Stomach (tissue), 9 donors: ENCODE measurements around the gene TCAIM. TPM values are rescaled to one million over a fixed set of nuclear protein-coding genes. Genes with fewer than 3 reads are reported as not detected.

ENCODE experiments used
- DNase-seq, 2 donors: peaks; one replicate each; pipeline versions ENCODE4 v3.0.0 to v3.0.0-alpha.2; 2013 to 2019
- H3K27ac ChIP-seq, 5 donors: fragments of 200-600 bp in 4 of 5; sonication (generic) in 4 of 5; one replicate each; pipeline ENCODE4 v1.5.1; 2013 to 2019; ENCODE audit warnings: mild to moderate bottlenecking in 1 of 5, moderate library complexity in 1 of 5
- H3K27me3 ChIP-seq, 3 donors: fragments of 200-600 bp; sonication (generic); one replicate each; pipeline ENCODE4 v1.5.1; 2017 to 2019; ENCODE audit warnings: mixed run types in 1 of 3
- H3K36me3 ChIP-seq, 4 donors: fragments of 200-600 bp; sonication (generic); 1 replicate in 3 of 4; 2 replicates in 1 of 4; pipeline ENCODE4 v1.5.1; 2016 to 2019
- H3K4me1 ChIP-seq, 4 donors: fragments of 200-600 bp; sonication (generic); one replicate each; pipeline ENCODE4 v1.5.1; 2016 to 2019
- H3K4me3 ChIP-seq, 4 donors: fragments of 200-600 bp; sonication (generic) in 3 of 4; one replicate each; pipeline ENCODE4 v1.5.1; 2016 to 2019; ENCODE audit warnings: mild to moderate bottlenecking in 1 of 4
- H3K9me3 ChIP-seq, 4 donors: fragments of 200-600 bp; sonication (generic); one replicate each; pipeline ENCODE4 v1.5.1; 2016 to 2019
- EP300 ChIP-seq: sonication (generic); formaldehyde crosslinking; IDR thresholded peaks from one replicate; pipeline ENCODE4 v1.6.1; 2017; ENCODE audit warnings: antibody characterized with exemption
- POLR2A ChIP-seq, 4 donors: fragments of 450-650 bp; IDR thresholded peaks; one replicate each; pipeline ENCODE4 v1.6.1; 2016; ENCODE audit warnings: antibody characterized with exemption in 4 of 4, control low read depth in 2 of 4, mild to moderate bottlenecking in 1 of 4, moderate library complexity in 1 of 4
- POLR2AphosphoS5 ChIP-seq, 3 donors: sonication (generic); formaldehyde crosslinking; IDR thresholded peaks; one replicate each; pipeline ENCODE4 v1.6.1; 2016; ENCODE audit warnings: antibody characterized with exemption in 3 of 3
- WGBS, 5 donors: extraction: QIAGEN DNeasy Blood & Tissue Kit in 3 of 5; methylation state at CpG; one replicate each; pipeline versions ENCODE4 v1.1.5 to v1.1.7; 2013 to 2018; 5-methylcytosine and 5-hydroxymethylcytosine counted together
- intact Hi-C: fragments of 100-400 bp; cut with DNase I; formaldehyde crosslinking; loops from one replicate; pipeline ENCODE4 v1.15.1; 2023; ENCODE audit warnings: low total_unique reads
- polyA plus RNA-seq, 3 donors: library from polyadenylated mRNA; stranded (reverse); fragments of 200-250 nt; gene quantifications; one replicate each; pipeline ENCODE4 v1.2.3, GENCODE V29; 2013
- total RNA-seq, 5 donors: library from RNA; depleted of rRNA; stranded (reverse); fragments of >200 nt; gene quantifications; one replicate each; pipeline versions ENCODE4 v1.1.0 to v1.2.3, GENCODE V29; 2014 to 2016
- TF ChIP-seq, protein P1 (sequence below), 7 experiments: fragments of 450-650 bp in 4 of 7; fragments of 200-600 bp in 3 of 7; sonication (generic) in 3 of 7; IDR thresholded peaks; one replicate each; pipeline ENCODE4 v1.5.1; 2016 to 2019; ENCODE audit warnings: antibody characterized with exemption in 7 of 7, control low read depth in 2 of 7, mild to moderate bottlenecking in 1 of 7
- donor health status: healthy with polysubstance abuse.
- donor health status: Bipolar disorder and iron deficiency.
- donor health status: healthy.

Gene TCAIM
- total and polyA plus RNA-seq, 8 donors, result 9.8 to 42.6 (median 13.0) TPM

DNA sequence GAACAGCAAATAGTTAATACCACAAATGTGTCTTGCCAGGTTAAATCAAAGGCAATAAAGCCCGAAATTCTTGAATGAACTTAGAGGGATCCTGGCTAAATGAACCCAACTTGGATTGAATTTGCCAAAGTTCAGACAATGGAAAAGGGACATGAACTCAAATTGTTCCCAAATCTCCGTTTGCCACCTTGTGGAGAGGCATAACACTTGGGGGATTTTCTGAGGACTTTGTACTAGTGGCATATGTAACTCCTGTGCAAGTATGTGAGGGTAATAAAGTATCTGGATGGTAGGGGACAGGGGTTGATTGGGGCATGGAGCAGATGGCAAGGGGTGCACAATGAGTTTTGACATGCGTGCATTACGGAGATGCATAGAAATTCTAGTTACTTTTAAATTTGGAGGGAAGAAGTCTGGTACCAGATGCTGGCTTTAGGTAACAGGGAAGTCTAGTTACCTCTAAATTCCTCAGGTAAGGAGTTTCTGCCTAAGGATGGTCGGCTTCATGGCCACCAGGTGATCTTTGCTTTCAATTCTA, 1.2 kb upstream of the TCAIM start:
- Histone ChIP-seq H3K27ac (peak overlapping the region in 4 of 5 donors; percentile 94 to 99 (median 95)), H3K27me3 (no peaks in the 10 kb centered on the region), H3K4me1 (peaks cover 11 to 42% (median 24%) of the 10 kb centered on the region in 4 donors), H3K4me3 (peak overlapping the region; percentile 58 to 78 (median 68)), H3K9me3 (no peaks in the 10 kb centered on the region), H3K36me3 (no peaks in the 10 kb centered on the region)
- peak in 1 of 2 donors; percentile 41 for DNase-seq
- TF ChIP-seq POLR2A (IDR thresholded peaks at IDR 0.05) (no peak), EP300 (no peak), POLR2AphosphoS5 (IDR thresholded peaks at IDR 0.05) (no peak)
- TF ChIP-seq, protein P1, sequence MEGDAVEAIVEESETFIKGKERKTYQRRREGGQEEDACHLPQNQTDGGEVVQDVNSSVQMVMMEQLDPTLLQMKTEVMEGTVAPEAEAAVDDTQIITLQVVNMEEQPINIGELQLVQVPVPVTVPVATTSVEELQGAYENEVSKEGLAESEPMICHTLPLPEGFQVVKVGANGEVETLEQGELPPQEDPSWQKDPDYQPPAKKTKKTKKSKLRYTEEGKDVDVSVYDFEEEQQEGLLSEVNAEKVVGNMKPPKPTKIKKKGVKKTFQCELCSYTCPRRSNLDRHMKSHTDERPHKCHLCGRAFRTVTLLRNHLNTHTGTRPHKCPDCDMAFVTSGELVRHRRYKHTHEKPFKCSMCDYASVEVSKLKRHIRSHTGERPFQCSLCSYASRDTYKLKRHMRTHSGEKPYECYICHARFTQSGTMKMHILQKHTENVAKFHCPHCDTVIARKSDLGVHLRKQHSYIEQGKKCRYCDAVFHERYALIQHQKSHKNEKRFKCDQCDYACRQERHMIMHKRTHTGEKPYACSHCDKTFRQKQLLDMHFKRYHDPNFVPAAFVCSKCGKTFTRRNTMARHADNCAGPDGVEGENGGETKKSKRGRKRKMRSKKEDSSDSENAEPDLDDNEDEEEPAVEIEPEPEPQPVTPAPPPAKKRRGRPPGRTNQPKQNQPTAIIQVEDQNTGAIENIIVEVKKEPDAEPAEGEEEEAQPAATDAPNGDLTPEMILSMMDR (IDR thresholded peaks at IDR 0.05), result peak in 1 of 7 experiments; percentile 5
- intact Hi-C loops, result no loop called here
- 48 to 72% (median 59%) methylated on average over 5 of the region's 5 CpGs for WGBS, 5 donors

DNA sequence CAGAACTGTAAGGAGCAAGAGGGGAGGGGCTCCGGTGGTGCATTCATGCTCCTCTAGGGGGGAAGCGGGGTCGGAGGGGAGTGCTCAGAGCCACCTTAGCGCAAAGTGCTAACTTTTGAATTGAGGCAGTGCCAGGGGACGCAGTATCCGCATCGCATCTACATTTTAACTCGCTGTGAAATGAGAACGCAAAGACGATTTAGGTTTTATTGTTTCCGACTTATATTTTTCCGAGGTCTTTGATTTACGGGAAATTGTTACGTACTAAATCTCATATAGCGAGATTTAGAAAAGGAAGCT, 212 bp downstream of the TCAIM start:
- TF ChIP-seq EP300, result no peak
- no peak for TF ChIP-seq POLR2AphosphoS5 (IDR thresholded peaks at IDR 0.05)
- TF ChIP-seq, protein P1 (IDR thresholded peaks at IDR 0.05), result no peak
- no peak for TF ChIP-seq POLR2A (IDR thresholded peaks at IDR 0.05)
- H3K27me3 ChIP-seq, result no peaks in the 10 kb centered on the region
- H3K27ac ChIP-seq, result peak overlapping the region; percentile 90 to 99 (median 95)
- intact Hi-C loops, result no loop called here
- peak overlapping the region; percentile 58 to 78 (median 68) for H3K4me3 ChIP-seq
- H3K36me3 ChIP-seq, result no peaks in the 10 kb centered on the region
- 0 to 1% (median 0%) methylated on average over 15 of the region's 15 CpGs for WGBS, 5 donors
- H3K4me1 ChIP-seq, result peaks cover 11 to 50% (median 28%) of the 10 kb centered on the region in 4 donors
- DNase-seq, result no peak
- no peaks in the 10 kb centered on the region for H3K9me3 ChIP-seq

DNA sequence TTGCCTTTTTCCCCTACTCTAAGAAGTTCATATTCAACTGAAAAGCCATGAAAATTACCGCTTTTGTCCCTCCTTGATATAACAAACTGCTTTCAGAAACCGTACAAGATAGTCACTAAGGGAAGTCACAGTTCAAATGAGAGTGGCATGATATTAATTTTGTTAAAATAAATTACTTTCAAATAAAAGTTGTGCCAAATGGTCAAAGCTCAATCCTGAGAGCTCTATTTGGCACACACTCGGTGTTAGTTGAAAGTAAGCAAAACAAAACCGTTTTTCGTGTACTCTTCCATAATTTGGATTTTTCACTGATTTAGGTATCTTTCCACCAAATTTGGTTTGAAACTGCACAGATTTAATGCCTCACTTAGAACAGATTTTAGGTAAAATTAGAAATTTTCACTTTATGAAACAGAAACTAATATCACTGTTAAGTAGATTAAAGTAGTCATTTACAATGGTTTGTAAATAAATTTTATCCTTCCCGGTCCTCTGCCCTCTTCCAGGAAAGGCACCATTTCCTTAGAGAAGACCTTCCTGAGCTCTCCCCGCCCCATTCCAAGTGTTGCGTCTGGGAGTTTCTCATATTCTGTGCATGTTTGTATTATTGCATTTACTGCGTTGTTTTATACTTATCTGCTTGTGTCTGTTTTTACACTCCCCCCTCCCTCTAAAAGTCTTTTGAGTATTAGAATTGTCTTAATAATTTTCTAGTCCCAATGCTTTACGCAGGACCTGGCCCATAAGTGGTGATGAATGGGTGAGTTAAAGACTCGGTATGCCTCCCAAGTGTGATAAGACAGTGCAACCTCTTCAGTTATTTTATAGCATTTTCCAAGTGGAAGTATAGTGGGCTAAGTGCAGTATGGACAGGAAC, 853 bp downstream of the TCAIM start:
- H3K27me3 ChIP-seq, result no peaks in the 10 kb centered on the region
- H3K27ac ChIP-seq, result peak overlapping the region in 4 of 5 donors; percentile 94 to 99 (median 95)
- H3K4me1 ChIP-seq, result peaks cover 11 to 50% (median 28%) of the 10 kb centered on the region in 4 donors
- H3K36me3 ChIP-seq, result no peaks in the 10 kb centered on the region
- H3K4me3 ChIP-seq, result peak overlapping the region; percentile 58 to 78 (median 68)
- peak in 1 of 2 donors; percentile 47 for DNase-seq
- TF ChIP-seq EP300 (no peak), POLR2A (IDR thresholded peaks at IDR 0.05) (no peak), POLR2AphosphoS5 (IDR thresholded peaks at IDR 0.05) (no peak)
- TF ChIP-seq, protein P1 (IDR thresholded peaks at IDR 0.05), result no peak
- 17 to 21% (median 19%) methylated on average over 11 of the region's 11 CpGs for WGBS, 5 donors
- H3K9me3 ChIP-seq, result no peaks in the 10 kb centered on the region
- intact Hi-C loops, result no loop called here

DNA sequence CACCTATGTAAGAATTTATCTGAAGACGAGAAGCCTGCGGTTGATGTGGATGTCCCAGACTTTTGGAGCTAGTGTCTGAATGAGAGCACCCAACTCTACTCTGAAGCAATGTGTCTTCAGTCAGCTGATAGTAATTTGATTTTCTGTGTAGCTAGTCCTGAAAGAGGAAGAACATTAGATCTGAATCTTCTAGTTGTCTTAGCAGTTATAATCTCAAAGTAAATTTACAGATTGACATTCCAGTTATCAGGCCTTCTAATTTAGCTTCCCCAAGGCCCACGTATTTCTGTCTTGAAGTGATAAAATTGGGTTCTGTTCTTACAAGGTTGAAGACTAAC, 1.5 kb downstream of the TCAIM start:
- intact Hi-C loops, result no loop called here
- peak overlapping the region in 3 of 4 donors; percentile 58 to 78 (median 64) for H3K4me3 ChIP-seq
- 66 to 80% (median 70%) methylated on average over 3 of the region's 3 CpGs for WGBS, 5 donors
- H3K27me3 ChIP-seq, result no peaks in the 10 kb centered on the region
- no peak for DNase-seq
- no peaks in the 10 kb centered on the region for H3K36me3 ChIP-seq
- TF ChIP-seq POLR2AphosphoS5 (IDR thresholded peaks at IDR 0.05) (no peak), POLR2A (IDR thresholded peaks at IDR 0.05) (no peak), EP300 (no peak)
- TF ChIP-seq, protein P1 (IDR thresholded peaks at IDR 0.05), result no peak
- peaks cover 11 to 50% (median 28%) of the 10 kb centered on the region in 4 donors for H3K4me1 ChIP-seq
- H3K9me3 ChIP-seq, result no peaks in the 10 kb centered on the region
- H3K27ac ChIP-seq, result peak overlapping the region in 4 of 5 donors; percentile 16 to 99 (median 94)
